ENCODE measurements around the gene CACNA1I.
"Not testable (repeated sequence)": the region's sequence is repeated elsewhere in the genome, so short reads cannot be mapped to it uniquely, and the experiment has no call there.

CACNA1I gene

DNA sequence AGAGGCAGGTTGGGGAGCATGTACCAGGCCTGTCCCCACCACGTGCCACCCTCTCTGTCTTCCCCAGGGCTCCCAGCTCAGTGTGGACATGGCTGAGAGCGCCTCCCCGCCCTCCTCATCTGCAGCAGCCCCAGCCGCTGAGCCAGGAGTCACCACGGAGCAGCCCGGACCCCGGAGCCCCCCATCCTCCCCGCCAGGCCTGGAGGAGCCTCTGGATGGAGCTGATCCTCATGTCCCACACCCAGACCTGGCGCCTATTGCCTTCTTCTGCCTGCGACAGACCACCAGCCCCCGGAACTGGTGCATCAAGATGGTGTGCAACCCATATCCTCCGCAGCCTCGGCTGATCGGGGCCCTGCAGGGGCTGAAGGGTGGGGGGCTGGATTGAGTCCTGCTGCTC lies at the start of gene CACNA1I:
Gene CACNA1I (plus strand): TSS at position 89 of the 400 bp plus-strand sequence. CDS start 0 bp downstream, at position 89.
- DNase-seq: no peak

DNA sequence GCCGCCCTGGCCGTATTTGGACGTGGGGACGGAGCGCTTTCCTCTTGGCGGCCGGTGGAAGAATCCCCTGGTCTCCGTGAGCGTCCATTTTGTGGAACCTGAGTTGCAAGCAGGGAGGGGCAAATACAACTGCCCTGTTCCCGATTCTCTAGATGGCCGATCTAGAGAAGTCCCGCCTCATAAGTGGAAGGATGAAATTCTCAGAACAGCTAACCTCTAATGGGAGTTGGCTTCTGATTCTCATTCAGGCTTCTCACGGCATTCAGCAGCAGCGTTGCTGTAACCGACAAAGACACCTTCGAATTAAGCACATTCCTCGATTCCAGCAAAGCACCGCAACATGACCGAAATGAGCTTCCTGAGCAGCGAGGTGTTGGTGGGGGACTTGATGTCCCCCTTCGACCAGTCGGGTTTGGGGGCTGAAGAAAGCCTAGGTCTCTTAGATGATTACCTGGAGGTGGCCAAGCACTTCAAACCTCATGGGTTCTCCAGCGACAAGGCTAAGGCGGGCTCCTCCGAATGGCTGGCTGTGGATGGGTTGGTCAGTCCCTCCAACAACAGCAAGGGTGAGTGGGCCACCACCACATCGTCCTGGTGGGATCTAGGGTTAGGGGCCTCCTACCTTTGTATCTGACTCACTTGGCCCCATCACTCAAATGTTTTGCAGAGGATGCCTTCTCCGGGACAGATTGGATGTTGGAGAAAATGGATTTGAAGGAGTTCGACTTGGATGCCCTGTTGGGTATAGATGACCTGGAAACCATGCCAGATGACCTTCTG lies 49.3 kb upstream of the CACNA1I start:
- not testable (repeated sequence) for DNase-seq

DNA sequence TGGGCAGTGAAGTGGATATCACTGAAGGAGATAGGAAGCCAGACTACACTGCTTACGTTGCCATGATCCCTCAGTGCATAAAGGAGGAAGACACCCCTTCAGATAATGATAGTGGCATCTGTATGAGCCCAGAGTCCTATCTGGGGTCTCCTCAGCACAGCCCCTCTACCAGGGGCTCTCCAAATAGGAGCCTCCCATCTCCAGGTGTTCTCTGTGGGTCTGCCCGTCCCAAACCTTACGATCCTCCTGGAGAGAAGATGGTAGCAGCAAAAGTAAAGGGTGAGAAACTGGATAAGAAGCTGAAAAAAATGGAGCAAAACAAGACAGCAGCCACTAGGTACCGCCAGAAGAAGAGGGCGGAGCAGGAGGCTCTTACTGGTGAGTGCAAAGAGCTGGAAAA lies 48.5 kb upstream of the CACNA1I start:
- DNase-seq: not testable (repeated sequence)

GRCh38 chr22:39522567-39523300 lies 47.8 kb upstream of the CACNA1I start:
- no peak for DNase-seq

DNA sequence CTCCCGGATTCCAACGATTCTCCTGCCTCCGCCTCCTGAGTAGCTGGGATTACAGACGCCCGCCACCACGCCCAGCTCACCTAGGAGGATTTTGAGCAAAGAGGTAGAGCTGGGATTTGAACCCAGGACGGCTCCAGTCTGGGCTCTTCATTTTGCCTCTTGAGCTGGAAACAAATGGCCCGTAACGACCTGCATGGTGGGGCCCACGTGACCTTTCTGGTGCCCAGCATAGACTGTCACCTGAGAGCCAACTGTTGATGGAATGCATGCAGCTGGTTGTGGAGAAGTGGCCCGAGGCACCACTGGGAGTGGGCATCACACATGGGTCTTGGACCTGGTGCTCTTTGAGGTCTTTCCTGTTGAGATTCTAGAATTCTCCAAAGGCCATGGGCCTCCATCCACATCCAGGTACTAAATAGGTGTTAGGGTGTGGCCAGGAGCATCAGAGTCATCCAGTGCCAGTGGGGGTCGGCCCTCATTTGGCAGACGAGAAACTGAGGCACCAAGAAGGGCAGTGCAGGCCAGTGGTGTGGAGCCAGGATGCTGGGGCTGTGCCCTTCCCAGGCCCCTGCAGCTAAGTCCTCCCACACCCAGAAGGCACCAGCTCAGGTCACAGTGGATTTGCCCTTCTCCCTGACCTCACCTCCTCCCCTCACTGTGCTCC lies 46.3 kb upstream of the CACNA1I start:
- no peak for DNase-seq

- no peak for DNase-seq
Observed at GRCh38 chr22:39524753-39525657, 45.5 kb upstream of the CACNA1I start.

DNA sequence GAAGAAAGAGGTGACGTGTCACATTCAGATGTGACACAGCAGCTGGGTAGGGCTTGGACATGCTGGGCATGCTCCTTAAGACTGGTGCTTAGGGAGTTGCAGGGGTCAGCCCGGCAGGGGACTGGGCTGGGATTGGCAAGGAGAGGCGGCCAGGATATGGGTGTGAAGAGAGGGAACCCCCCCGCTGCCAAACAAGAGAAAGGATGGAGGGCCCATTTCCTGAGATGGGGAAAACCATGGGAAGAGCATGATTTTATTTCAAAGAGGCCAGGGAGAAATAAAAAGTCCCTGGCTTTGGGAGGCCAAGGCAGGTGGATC lies 44.9 kb upstream of the CACNA1I start:
- no peak for DNase-seq

DNA sequence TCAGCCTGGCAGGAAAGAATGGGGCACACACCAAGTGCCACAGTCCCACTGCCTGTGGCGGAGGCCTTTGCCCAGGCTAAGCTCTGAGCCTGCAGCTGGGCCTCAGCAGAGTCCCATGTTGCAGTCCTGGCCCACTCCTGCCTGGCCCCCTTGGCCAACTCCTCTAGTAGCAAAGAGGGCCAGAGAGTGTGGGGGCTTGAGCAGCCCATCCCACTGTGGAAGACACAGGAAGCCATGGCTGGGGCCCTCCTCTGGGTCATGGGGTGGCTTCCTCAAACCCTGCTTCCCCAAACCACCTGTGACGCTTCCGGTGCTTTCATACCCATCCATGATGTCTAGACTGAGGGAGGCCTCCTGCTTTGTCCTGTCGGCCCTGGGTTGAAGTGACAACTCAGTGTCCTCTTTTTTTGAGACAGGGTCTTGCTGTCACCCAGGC lies 43.8 kb upstream of the CACNA1I start:
- DNase-seq: no peak

GRCh38 chr22:39527481-39527961 lies 43.0 kb upstream of the CACNA1I start:
- no peak for DNase-seq

GRCh38 chr22:39528080-39528661 lies 42.4 kb upstream of the CACNA1I start:
- DNase-seq: peak; percentile 21

DNA sequence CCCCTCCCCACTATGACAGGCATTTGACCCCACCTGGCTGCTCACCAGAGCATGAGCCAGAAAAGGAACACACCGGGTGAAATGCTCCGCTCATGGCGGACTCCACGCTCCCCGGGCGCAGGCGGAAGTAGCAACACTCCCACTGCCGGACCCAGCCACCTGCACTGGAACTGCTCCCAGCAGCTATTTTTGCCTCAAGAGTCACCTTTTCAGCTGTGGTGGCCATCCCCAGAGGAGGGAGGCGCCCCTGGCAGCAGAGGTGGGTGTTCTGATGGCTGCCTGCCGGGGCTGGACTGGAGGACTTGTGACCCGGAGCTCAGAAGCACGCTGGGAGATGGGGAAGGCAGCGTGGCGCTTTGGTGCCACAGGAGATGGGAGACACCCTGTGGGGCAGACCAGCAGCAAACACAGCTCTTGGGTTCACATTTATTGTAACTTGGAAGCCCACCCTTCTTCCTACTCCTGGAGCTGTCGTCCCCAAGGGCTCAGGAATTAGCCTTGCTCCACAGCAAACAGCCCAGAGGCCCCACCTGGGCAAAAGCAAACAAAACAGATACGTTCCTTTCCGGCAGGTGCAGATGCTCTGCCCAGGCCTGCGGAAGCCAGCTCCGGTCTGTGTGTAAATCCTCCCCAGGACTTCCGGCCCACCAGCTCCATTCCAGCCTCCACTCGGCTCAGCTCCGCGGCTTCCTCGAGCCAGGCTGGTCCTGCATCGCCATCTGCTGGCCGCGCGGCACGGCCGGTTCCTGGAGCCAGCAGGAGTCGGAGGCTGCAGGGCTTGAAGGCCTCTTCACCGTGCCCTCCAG lies 41.7 kb upstream of the CACNA1I start:
- peak; percentile 92 for DNase-seq

DNA sequence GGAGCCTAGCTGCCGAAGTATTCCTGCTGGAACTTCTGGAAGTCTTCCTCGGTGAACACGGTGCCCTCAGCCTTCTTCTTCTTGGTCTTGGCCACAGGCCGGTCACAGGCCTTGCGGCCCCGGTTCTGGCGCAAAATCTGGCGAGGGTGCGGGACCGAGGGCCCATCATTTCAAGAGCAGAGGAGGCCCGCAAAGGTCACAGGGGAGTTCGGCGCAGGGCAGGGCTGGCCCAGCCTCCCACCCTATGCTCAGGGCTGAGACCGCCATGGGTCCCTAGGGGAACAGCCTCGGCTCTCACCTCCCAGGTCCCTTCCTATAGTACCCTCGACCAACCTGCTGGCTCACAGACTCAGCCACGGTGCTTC lies 41.1 kb upstream of the CACNA1I start:
- DNase-seq: no peak

DNA sequence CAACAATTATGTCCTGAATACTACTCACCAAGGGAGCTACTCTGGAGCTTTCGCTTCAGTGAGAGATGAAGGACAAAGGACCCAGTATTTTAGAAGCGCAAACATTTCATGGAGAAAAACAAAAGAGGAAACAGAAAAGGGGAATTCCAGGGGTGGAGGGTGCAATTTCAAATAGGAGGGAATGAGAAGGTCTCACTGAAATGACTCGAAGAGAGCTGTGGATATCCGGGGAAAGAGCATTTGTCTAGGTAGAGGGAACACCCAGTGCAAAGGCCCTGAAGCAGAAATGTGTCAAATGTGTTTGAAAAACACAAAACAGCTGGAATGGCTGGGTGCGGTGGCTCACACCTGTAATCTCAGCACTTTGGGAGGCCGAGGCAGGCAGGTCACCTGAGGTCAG lies 40.4 kb upstream of the CACNA1I start:
- DNase-seq: no peak

DNA sequence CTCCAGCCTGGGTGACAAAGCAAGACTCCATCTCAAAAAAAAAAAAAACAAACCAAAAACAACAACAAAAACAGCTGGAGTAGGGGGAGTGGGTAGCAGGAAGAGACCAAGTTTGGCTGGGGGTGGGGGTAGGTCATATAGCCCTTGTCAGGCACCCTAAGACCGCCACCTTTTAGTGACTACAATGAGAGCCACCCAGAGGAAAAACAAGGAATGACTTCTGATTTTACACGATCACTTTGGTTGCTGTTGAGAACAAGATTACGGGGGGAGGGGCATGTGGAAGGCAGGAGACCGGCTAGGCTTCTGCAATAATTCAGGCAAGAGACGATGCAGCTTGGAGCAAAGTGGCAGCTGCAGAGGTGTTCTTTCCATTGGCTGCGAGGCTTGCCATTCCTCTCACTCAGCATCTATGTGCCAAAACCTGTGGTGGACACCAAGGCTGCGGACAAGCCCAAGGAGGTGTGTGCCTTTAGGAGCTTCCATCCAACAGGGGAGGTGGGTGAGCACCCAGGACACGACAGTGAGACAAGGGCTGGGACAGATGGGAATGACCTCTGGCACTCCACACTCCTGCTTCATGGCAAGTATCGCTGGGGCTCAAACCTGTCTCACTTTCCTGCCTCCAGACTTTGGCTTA lies 39.7 kb upstream of the CACNA1I start:
- DNase-seq: no peak

DNA sequence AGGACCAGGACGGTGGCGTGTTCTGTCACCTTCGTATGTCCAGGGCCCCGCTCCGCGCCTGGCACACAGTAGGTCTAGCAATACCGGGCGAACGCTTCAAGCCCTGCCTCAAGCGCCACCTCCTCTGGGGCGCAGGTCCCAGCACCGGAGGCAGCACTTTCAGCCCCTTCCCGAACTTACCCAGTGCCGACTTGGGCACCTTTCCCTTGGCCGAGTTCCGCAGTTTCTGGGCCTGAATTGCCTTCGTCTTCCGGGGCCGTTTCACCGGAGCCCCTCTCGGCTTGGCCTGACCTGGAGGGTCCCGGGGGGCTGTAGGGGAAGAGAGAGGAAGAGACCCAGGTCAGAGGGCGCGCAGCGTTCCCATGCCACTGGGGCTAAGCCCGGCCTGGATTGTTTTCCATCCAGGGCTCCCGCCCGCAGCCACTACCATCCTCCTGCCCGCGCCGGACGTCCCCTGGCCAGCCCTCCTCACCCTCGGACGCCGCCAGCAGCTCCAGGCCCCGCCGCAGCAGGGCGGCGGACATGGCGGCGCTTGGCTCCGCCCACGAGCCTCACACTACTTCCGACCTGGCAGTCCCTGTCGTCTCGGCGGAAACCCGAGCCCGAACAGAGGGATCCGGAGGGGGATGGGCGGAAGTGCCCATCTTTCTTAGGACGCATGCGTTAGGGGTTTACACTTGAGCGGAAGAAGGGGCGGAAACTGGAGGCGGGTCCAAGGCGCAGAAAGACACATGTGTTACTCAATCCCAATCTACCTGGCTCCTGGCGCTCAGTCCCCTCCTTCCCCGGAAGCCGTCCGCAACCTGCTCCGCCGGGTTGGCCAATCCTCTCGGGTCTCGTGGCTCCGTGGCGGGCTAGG lies 38.1 kb upstream of the CACNA1I start, which contains the start of gene RPS19BP1:
Gene RPS19BP1 (minus strand): TSS at position 534 of the 859 bp plus-strand sequence. CDS start 10 bp downstream, at position 524.
- DNase-seq: peak; percentile 98

GRCh38 chr22:39534092-39534506 lies 36.5 kb upstream of the CACNA1I start:
- DNase-seq: no peak

- peak; percentile 85 for DNase-seq
Observed at GRCh38 chr22:39534591-39535356, 35.8 kb upstream of the CACNA1I start.

DNA sequence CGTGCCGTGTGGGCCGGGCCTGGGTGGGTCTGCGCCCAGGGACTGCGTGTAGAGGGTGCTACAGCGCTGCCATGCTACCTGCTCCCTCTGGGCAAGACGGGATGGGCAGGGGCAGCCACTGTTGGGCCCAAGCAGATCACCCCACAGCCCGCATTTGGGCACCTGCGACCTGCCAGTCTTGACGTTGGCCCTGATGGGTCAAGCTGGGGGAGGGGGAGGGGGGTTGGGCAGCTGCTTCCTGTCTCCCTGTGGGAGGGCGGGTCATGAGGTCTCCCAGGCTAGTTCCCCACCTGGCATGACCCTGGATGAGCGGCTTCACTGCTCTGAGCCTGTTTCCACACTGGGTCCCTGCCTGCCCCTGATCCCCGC lies 35.2 kb upstream of the CACNA1I start:
- no peak for DNase-seq
